ENCODE results near the gene SYNPO2L.
"Not testable (repeated sequence)": the region's sequence is repeated elsewhere in the genome, so short reads cannot be mapped to it uniquely, and the experiment has no call there.

Gene SYNPO2L

GRCh38 chr10:73655990-73656298 lies at the start of gene SYNPO2L:
TSS of gene SYNPO2L (minus strand) at chr10:73656029. CDS start at chr10:73655922, 107 bp downstream.
- no peak for DNase-seq (ENCODE audit: low read depth)

- DNase-seq (ENCODE audit: low read depth): not testable (repeated sequence)
Measured at GRCh38 chr10:73703924-73704323, 48.1 kb upstream of the SYNPO2L start.

- not testable (repeated sequence) for DNase-seq (ENCODE audit: low read depth)
Measured at GRCh38 chr10:73698819-73699218, 43.0 kb upstream of the SYNPO2L start.

GRCh38 chr10:73697675-73698159 lies 41.9 kb upstream of the SYNPO2L start, which contains the start of gene AGAP5:
TSS of gene AGAP5 (minus strand) at chr10:73698109. CDS start at chr10:73697755, 354 bp downstream.
- DNase-seq (ENCODE audit: low read depth): not testable (repeated sequence)

GRCh38 chr10:73695302-73695701 lies 39.5 kb upstream of the SYNPO2L start:
- not testable (repeated sequence) for DNase-seq (ENCODE audit: low read depth)

- not testable (repeated sequence) for DNase-seq (ENCODE audit: low read depth)
Measured at GRCh38 chr10:73690755-73691154, 34.9 kb upstream of the SYNPO2L start.

GRCh38 chr10:73689596-73689995 lies 33.8 kb upstream of the SYNPO2L start:
- DNase-seq (ENCODE audit: low read depth): not testable (repeated sequence)

- not testable (repeated sequence) for DNase-seq (ENCODE audit: low read depth)
Measured at GRCh38 chr10:73687641-73688040, 31.8 kb upstream of the SYNPO2L start.

- DNase-seq (ENCODE audit: low read depth): not testable (repeated sequence)
Measured at GRCh38 chr10:73674546-73674945, 18.7 kb upstream of the SYNPO2L start.

- not testable (repeated sequence) for DNase-seq (ENCODE audit: low read depth)
Measured at GRCh38 chr10:73668378-73668777, 12.5 kb upstream of the SYNPO2L start.

GRCh38 chr10:73666153-73666809 lies 10.5 kb upstream of the SYNPO2L start:
- DNase-seq (ENCODE audit: low read depth): not testable (repeated sequence)

GRCh38 chr10:73665581-73665980 lies 9.8 kb upstream of the SYNPO2L start:
- not testable (repeated sequence) for DNase-seq (ENCODE audit: low read depth)

- not testable (repeated sequence) for DNase-seq (ENCODE audit: low read depth)
Measured at GRCh38 chr10:73664156-73665040, 8.6 kb upstream of the SYNPO2L start.

GRCh38 chr10:73663621-73664020 lies 7.8 kb upstream of the SYNPO2L start:
- not testable (repeated sequence) for DNase-seq (ENCODE audit: low read depth)

- DNase-seq (ENCODE audit: low read depth): not testable (repeated sequence)
Measured at GRCh38 chr10:73662705-73663104, 6.9 kb upstream of the SYNPO2L start.

GRCh38 chr10:73655257-73655989 lies 406 bp downstream of the SYNPO2L start:
- no peak for DNase-seq (ENCODE audit: low read depth)

- DNase-seq (ENCODE audit: low read depth): no peak
Measured at GRCh38 chr10:73653701-73654100, 2.1 kb downstream of the SYNPO2L start.

GRCh38 chr10:73653195-73653594 lies 2.6 kb downstream of the SYNPO2L start:
- no peak for DNase-seq (ENCODE audit: low read depth)

- DNase-seq (ENCODE audit: low read depth): no peak
Measured at GRCh38 chr10:73650537-73651331, 5.1 kb downstream of the SYNPO2L start.

GRCh38 chr10:73649876-73650536 lies 5.8 kb downstream of the SYNPO2L start:
- no peak for DNase-seq (ENCODE audit: low read depth)
